ENCODE results near the gene PYROXD2. TPM values are rescaled to one million over a fixed set of nuclear protein-coding genes. Genes with fewer than 3 reads are reported as not detected.

Gene PYROXD2
- total RNA-seq, 1 experiment from 2014 or later = 2.2 TPM

DNA sequence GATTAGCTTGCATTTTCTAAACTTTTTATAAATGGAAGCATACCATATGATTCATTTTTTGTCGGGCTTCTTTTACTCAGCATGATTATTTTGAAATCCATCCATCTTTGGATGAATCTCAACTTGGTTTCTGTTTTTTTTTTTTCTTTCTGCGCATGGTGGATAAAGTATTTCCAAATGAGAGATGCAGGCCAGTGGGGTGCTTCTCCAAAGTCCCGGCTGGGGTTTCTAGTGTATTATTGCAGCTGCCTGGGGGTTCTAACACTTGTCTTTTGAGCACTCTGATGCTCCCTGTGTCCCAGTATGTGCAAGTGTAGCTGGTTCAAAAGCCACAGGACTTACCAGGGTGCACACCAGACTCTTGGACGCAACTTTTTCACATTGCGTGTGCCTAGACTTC, 76.1 kb downstream of the PYROXD2 start:
- H3K36me3 Mint-ChIP-seq (ENCODE audit: insufficient read depth, unreplicated experiment) = no peaks in the 10 kb centered on the region
- Histone ChIP-seq H3K9me3 (no peaks in the 10 kb centered on the region), H3K4me1 (no peaks in the 10 kb centered on the region), H3K27me3 (replicated peaks; ENCODE audit: control insufficient read depth, insufficient read depth, low read length) (no peaks in the 10 kb centered on the region; the same call in none of the 2 replicates), H3K36me3 (ENCODE audit: control insufficient read depth, insufficient read depth, low read length) (no peaks in the 10 kb centered on the region), H3K4me3 (ENCODE audit: low read depth, low read length) (no peak overlapping the region)
- H3K4me3 Mint-ChIP-seq (ENCODE audit: unreplicated experiment) = no peak overlapping the region
- H3K27me3 Mint-ChIP-seq (ENCODE audit: insufficient read depth, unreplicated experiment) = peaks cover 31% of the 10 kb centered on the region
- TF ChIP-seq, protein P1, sequence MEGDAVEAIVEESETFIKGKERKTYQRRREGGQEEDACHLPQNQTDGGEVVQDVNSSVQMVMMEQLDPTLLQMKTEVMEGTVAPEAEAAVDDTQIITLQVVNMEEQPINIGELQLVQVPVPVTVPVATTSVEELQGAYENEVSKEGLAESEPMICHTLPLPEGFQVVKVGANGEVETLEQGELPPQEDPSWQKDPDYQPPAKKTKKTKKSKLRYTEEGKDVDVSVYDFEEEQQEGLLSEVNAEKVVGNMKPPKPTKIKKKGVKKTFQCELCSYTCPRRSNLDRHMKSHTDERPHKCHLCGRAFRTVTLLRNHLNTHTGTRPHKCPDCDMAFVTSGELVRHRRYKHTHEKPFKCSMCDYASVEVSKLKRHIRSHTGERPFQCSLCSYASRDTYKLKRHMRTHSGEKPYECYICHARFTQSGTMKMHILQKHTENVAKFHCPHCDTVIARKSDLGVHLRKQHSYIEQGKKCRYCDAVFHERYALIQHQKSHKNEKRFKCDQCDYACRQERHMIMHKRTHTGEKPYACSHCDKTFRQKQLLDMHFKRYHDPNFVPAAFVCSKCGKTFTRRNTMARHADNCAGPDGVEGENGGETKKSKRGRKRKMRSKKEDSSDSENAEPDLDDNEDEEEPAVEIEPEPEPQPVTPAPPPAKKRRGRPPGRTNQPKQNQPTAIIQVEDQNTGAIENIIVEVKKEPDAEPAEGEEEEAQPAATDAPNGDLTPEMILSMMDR (IDR thresholded peaks at IDR 0.05; ENCODE audit: insufficient read depth in 1 of 2, low read depth in 1 of 2, low read length in 1 of 2, severe bottlenecking in 1 of 2, unreplicated experiment in 1 of 2) = no peak
- DNase-seq = no peak
- CTCF ChIA-PET = no interaction called here
- H3K4me1 Mint-ChIP-seq (ENCODE audit: low read depth, unreplicated experiment) = no peaks in the 10 kb centered on the region
- POLR2A ChIA-PET = no interaction called here
- H3K9me3 Mint-ChIP-seq (ENCODE audit: unreplicated experiment) = no peaks in the 10 kb centered on the region
- intact Hi-C loops (cut with micrococcal nuclease; ENCODE audit: unreplicated experiment) = no loop called here
- H3K27ac Mint-ChIP-seq (ENCODE audit: unreplicated experiment) = no peak overlapping the region
- BruUV-seq (replicated peaks) = no TSS peak

DNA sequence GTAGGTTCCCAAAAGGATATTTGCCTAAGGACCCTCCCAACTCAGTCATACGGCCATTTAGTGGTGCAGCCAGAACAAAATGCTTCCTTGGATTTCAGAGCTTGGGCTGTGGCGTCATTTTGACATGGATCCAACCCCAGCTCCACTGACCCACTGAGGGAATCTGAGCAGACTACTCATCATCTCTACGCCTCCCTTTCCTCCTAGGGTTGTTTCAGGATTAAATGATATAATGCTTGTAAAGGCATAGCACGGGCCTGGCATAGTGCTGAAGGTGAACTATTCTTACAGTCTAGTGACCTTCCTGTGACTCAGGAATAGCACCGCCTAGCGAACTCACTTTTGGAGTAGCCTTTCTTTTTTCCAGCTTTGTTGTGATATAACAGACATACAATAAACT, 76.7 kb downstream of the PYROXD2 start:
- TF ChIP-seq, protein P1 (IDR thresholded peaks at IDR 0.05; ENCODE audit: insufficient read depth in 1 of 2, low read depth in 1 of 2, low read length in 1 of 2, severe bottlenecking in 1 of 2, unreplicated experiment in 1 of 2) = no peak
- DNase-seq = no peak
- no TSS peak for BruUV-seq (replicated peaks)
- Histone ChIP-seq H3K27me3 (replicated peaks; ENCODE audit: control insufficient read depth, insufficient read depth, low read length) (no peaks in the 10 kb centered on the region; the same call in none of the 2 replicates), H3K4me3 (ENCODE audit: low read depth, low read length) (no peak overlapping the region), H3K36me3 (ENCODE audit: control insufficient read depth, insufficient read depth, low read length) (no peaks in the 10 kb centered on the region), H3K4me1 (no peaks in the 10 kb centered on the region), H3K9me3 (no peaks in the 10 kb centered on the region)
- no peaks in the 10 kb centered on the region for H3K36me3 Mint-ChIP-seq (ENCODE audit: insufficient read depth, unreplicated experiment)
- H3K9me3 Mint-ChIP-seq (ENCODE audit: unreplicated experiment) = no peaks in the 10 kb centered on the region
- ChIA-PET CTCF (no interaction called here), POLR2A (no interaction called here)
- peaks cover 31% of the 10 kb centered on the region for H3K27me3 Mint-ChIP-seq (ENCODE audit: insufficient read depth, unreplicated experiment)
- intact Hi-C loops (cut with micrococcal nuclease; ENCODE audit: unreplicated experiment) = no loop called here
- H3K4me1 Mint-ChIP-seq (ENCODE audit: low read depth, unreplicated experiment) = no peaks in the 10 kb centered on the region
- H3K4me3 Mint-ChIP-seq (ENCODE audit: unreplicated experiment) = no peak overlapping the region
- H3K27ac Mint-ChIP-seq (ENCODE audit: unreplicated experiment) = no peak overlapping the region

DNA sequence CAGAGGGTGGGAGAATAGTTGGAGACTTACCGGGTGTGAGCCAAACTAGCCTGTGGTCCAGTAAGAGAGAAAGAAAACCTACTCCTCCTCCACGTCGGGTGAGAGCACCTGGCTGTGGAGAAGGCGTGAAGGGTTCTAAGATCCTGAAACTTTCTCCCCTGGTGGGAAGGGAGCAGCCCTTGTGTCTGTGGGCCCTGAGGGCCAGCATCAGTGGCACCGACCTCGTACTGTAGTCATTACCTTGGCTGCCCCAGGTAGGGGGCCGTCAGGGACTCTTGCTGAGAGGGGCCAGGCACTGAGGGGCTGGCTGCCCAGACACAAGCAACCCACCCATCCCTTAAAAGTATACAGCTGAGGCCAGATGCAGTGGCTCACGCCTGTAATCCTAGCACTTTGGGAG, 77.5 kb downstream of the PYROXD2 start:
- Histone ChIP-seq H3K27me3 (replicated peaks; ENCODE audit: control insufficient read depth, insufficient read depth, low read length) (no peaks in the 10 kb centered on the region; the same call in none of the 2 replicates), H3K36me3 (ENCODE audit: control insufficient read depth, insufficient read depth, low read length) (no peaks in the 10 kb centered on the region), H3K4me1 (no peaks in the 10 kb centered on the region), H3K4me3 (ENCODE audit: low read depth, low read length) (no peak overlapping the region), H3K9me3 (no peaks in the 10 kb centered on the region)
- H3K27ac Mint-ChIP-seq (ENCODE audit: unreplicated experiment) = no peak overlapping the region
- intact Hi-C loops (cut with micrococcal nuclease; ENCODE audit: unreplicated experiment) = no loop called here
- ChIA-PET POLR2A (no interaction called here), CTCF (no interaction called here)
- H3K4me1 Mint-ChIP-seq (ENCODE audit: low read depth, unreplicated experiment) = no peaks in the 10 kb centered on the region
- H3K4me3 Mint-ChIP-seq (ENCODE audit: unreplicated experiment) = no peak overlapping the region
- H3K36me3 Mint-ChIP-seq (ENCODE audit: insufficient read depth, unreplicated experiment) = no peaks in the 10 kb centered on the region
- peaks cover 28% of the 10 kb centered on the region for H3K27me3 Mint-ChIP-seq (ENCODE audit: insufficient read depth, unreplicated experiment)
- no peak for DNase-seq
- BruUV-seq (replicated peaks) = no TSS peak
- TF ChIP-seq, protein P1 (IDR thresholded peaks at IDR 0.05; ENCODE audit: insufficient read depth in 1 of 2, low read depth in 1 of 2, low read length in 1 of 2, severe bottlenecking in 1 of 2, unreplicated experiment in 1 of 2) = no peak
- H3K9me3 Mint-ChIP-seq (ENCODE audit: unreplicated experiment) = no peaks in the 10 kb centered on the region

Small RNA genes lying within 50 kb of the gene (microRNA-seq; reads per million reads assigned to microRNA genes)
- 14.5 reads per million, percentile 53 among the genes with 10 or more reads in this experiment for gene MIR1287
- gene MIR4685 = 0.74 reads per million

Other genes with a start within 250 kb of the PYROXD2 start
- gene LOXL4, start 147.0 kb downstream of the PYROXD2 start, total RNA-seq (2022) = 2.1 and 3.7 TPM in 2 replicates
- gene HPS1, start 31.8 kb upstream of the PYROXD2 start, total RNA-seq (2022) = 39.9 and 51.9 TPM in 2 replicates

Data from Caco-2 (cell line).